ENCODE measurements around the gene SP1. TPM values are rescaled to one million over a fixed set of nuclear protein-coding genes. Genes with fewer than 3 reads are reported as not detected.
A peak's percentile ranks its signal among the peaks of the same experiment; 100 is the strongest.

The SP1 gene
- total and polyA plus RNA-seq, 9 of the 15 experiments (the other 6 are each of a cell fraction or from before 2014, with no cell fraction given): 8.0 to 65.5 (median 41.6) TPM

DNA sequence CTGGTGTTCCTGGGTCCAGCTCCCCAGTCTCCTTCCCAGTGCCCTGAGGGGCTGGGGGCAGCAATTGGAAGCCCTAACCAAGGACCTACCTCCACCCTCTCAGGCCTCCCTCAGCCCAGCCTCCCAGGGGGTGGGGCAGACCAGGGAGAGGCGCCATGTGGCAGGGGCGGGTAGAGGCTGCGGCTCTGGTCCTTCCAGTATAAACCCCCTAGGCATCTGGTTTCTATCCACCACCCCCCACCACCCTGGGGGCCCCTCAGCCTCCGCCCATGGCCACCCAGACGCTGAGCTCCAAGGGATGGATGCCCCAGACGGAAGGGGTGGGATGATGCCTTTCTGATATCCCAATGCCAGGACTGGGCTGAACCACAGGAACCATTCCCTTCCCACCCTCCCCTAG, 41.1 kb upstream of the SP1 start:
- Histone ChIP-seq H3K9me3 (replicated peaks; ENCODE audit: control insufficient read depth, insufficient read depth, low read depth, low read length) (no peaks in the 10 kb centered on the region), H3K27me3 (ENCODE audit: control insufficient read depth in 2 of 2, insufficient read depth in 2 of 2, low read length in 2 of 2) (no peaks in the 10 kb centered on the region), H3K4me3 (no peak overlapping the region), H4K20me1 (replicated peaks; ENCODE audit: control insufficient read depth, insufficient read depth, low read length) (no peaks in the 10 kb centered on the region), H3K4me1 (replicated peaks in 1 of 2; ENCODE audit: control insufficient read depth in 2 of 2, insufficient read depth in 2 of 2, low read length in 2 of 2) (peaks cover 27 to 32% of the 10 kb centered on the region in 2 experiments), H2AFZ (ENCODE audit: low read depth, low read length) (0 out of 2 replicates have a peak overlapping the region, but pooled peaks have one; percentile 34), H3K36me3 (ENCODE audit: control insufficient read depth, insufficient read depth, low read length) (no peaks in the 10 kb centered on the region), H3K9me1 (ENCODE audit: control insufficient read depth, insufficient read depth, low read length) (no peaks in the 10 kb centered on the region), H3K9ac (ENCODE audit: insufficient read depth in 1 of 2, low read depth in 2 of 2, low read length in 2 of 2) (peak overlapping the region in 1 of 2 experiments; percentile 62; a peak in 1 of 4 replicates), H3K4me2 (ENCODE audit: insufficient read depth, low read length) (no peak overlapping the region), H3K79me2 (ENCODE audit: control insufficient read depth, insufficient read depth, low read length) (no peaks in the 10 kb centered on the region), H3K27ac (ENCODE audit: extremely low read depth, low read depth, low read length) (no peak overlapping the region)
- WGBS (ENCODE audit: insufficient coverage, low coverage, missing lambda C conversion rate): 80% methylated on average over 2 of the region's 6 CpGs
- ATAC-seq: no peak; the same call in 2 of the 3 replicates
- BruUV-seq (replicated peaks): no TSS peak
- CTCF ChIA-PET (ENCODE audit: low intra/inter-chr PET ratio): no interaction called here
- POLR2A ChIA-PET: interaction anchor here (0.6 kb wide), 1 partner anchor 143 kb away, joined by 4 read pairs; no protein-coding TSS in a partner anchor
- intact Hi-C loops (cut with micrococcal nuclease) (no loop called here), in situ Hi-C loops (cut with MboI) (no loop called here)
- no peak for DNase-seq (ENCODE audit: extremely low read depth in 1 of 4, low spot score in 3 of 4)
- no peak for FAIRE-seq
- TF ChIP-seq SMARCB1 (IDR thresholded peaks at IDR 0.05; ENCODE audit: insufficient read length, low read depth) (no peak), ZNF384 (IDR thresholded peaks at IDR 0.05; ENCODE audit: low read depth, low read length) (no peak), MIER1 (IDR thresholded peaks at IDR 0.05; ENCODE audit: low read depth) (no peak), RNF2 (IDR thresholded peaks at IDR 0.05) (no peak), ZNF696 (CRISPR knock-in tag; conservative IDR thresholded peaks at IDR 0.05) (no peak), POLR2H (tag; IDR thresholded peaks at IDR 0.05; ENCODE audit: low read depth) (no peak), TCF7 (IDR thresholded peaks at IDR 0.05; ENCODE audit: borderline replicate concordance) (no peak), TEAD1 (CRISPR knock-in tag; IDR thresholded peaks at IDR 0.05) (no peak)
- TF ChIP-seq, protein P1, sequence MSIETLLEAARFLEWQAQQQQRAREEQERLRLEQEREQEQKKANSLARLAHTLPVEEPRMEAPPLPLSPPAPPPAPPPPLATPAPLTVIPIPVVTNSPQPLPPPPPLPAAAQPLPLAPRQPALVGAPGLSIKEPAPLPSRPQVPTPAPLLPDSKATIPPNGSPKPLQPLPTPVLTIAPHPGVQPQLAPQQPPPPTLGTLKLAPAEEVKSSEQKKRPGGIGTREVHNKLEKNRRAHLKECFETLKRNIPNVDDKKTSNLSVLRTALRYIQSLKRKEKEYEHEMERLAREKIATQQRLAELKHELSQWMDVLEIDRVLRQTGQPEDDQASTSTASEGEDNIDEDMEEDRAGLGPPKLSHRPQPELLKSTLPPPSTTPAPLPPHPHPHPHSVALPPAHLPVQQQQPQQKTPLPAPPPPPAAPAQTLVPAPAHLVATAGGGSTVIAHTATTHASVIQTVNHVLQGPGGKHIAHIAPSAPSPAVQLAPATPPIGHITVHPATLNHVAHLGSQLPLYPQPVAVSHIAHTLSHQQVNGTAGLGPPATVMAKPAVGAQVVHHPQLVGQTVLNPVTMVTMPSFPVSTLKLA (conservative IDR thresholded peaks at IDR 0.05): no peak
- TF ChIP-seq, protein P2, sequence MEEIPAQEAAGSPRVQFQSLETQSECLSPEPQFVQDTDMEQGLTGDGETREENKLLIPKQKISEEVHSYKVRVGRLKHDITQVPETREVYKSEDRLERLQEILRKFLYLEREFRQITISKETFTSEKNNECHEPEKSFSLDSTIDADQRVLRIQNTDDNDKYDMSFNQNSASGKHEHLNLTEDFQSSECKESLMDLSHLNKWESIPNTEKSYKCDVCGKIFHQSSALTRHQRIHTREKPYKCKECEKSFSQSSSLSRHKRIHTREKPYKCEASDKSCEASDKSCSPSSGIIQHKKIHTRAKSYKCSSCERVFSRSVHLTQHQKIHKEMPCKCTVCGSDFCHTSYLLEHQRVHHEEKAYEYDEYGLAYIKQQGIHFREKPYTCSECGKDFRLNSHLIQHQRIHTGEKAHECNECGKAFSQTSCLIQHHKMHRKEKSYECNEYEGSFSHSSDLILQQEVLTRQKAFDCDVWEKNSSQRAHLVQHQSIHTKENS (CRISPR knock-in tag; IDR thresholded peaks at IDR 0.05): no peak
- TF ChIP-seq, protein P3, sequence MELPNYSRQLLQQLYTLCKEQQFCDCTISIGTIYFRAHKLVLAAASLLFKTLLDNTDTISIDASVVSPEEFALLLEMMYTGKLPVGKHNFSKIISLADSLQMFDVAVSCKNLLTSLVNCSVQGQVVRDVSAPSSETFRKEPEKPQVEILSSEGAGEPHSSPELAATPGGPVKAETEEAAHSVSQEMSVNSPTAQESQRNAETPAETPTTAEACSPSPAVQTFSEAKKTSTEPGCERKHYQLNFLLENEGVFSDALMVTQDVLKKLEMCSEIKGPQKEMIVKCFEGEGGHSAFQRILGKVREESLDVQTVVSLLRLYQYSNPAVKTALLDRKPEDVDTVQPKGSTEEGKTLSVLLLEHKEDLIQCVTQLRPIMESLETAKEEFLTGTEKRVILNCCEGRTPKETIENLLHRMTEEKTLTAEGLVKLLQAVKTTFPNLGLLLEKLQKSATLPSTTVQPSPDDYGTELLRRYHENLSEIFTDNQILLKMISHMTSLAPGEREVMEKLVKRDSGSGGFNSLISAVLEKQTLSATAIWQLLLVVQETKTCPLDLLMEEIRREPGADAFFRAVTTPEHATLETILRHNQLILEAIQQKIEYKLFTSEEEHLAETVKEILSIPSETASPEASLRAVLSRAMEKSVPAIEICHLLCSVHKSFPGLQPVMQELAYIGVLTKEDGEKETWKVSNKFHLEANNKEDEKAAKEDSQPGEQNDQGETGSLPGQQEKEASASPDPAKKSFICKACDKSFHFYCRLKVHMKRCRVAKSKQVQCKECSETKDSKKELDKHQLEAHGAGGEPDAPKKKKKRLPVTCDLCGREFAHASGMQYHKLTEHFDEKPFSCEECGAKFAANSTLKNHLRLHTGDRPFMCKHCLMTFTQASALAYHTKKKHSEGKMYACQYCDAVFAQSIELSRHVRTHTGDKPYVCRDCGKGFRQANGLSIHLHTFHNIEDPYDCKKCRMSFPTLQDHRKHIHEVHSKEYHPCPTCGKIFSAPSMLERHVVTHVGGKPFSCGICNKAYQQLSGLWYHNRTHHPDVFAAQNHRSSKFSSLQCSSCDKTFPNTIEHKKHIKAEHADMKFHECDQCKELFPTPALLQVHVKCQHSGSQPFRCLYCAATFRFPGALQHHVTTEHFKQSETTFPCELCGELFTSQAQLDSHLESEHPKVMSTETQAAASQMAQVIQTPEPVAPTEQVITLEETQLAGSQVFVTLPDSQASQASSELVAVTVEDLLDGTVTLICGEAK (IDR thresholded peaks at IDR 0.05): no peak
- TF ChIP-seq, protein P3 (CRISPR knock-in tag; IDR thresholded peaks at IDR 0.05): no peak
